OCI-LY3 (cell line): ENCODE measurements around the gene TUBA1C.
A peak's percentile ranks its signal among the peaks of the same experiment; 100 is the strongest.
"Not testable (repeated sequence)": the region's sequence is repeated elsewhere in the genome, so short reads cannot be mapped to it uniquely, and the experiment has no call there.

ENCODE experiments used
- H2AFZ ChIP-seq: fragments of 200-600, 300-600 bp; shearing (Covaris generic); 2 replicates; pipeline ENCODE4 v1.6.0; 2014; ENCODE audit warnings: antibody characterized with exemption, low read depth, low read length
- H3K27ac ChIP-seq: fragments of 200-600, 300-600 bp; sonication (generic); 2 replicates; pipeline ENCODE4 v1.5.1; 2014; ENCODE audit warnings: mild to moderate bottlenecking, low read length, moderate library complexity, mixed read lengths
- H3K27me3 ChIP-seq: fragments of 200-600, 300-600 bp; sonication (generic); 2 replicates; pipeline ENCODE4 v1.6.1; 2014; ENCODE audit warnings: low read depth, low read length, mixed read lengths
- H3K36me3 ChIP-seq: fragments of 200-600, 300-600 bp; sonication (generic); replicated peaks from 2 replicates; pipeline ENCODE3; 2014; ENCODE audit warnings: low read depth, low read length, mixed read lengths
- H3K4me1 ChIP-seq: fragments of 300-600, 200-600 bp; sonication (generic); 2 replicates; pipeline ENCODE4 v1.6.1; 2014; ENCODE audit warnings: low read length, mixed read lengths
- H3K4me2 ChIP-seq: fragments of 200-600, 300-600 bp; sonication (generic); 2 replicates; pipeline ENCODE4 v1.6.1; 2014; ENCODE audit warnings: low read length, mixed read lengths
- H3K4me3 ChIP-seq: fragments of 300-600, 200-600 bp; sonication (generic); 2 replicates; pipeline ENCODE4 v1.5.1; 2014; ENCODE audit warnings: antibody characterized with exemption, mild to moderate bottlenecking, low read length, moderate library complexity
- H3K79me2 ChIP-seq: fragments of 300-600, 200-600 bp; shearing (Covaris generic); 2 replicates; pipeline ENCODE4 v1.6.1; 2014; ENCODE audit warnings: mild to moderate bottlenecking, low read length, mixed read lengths
- H3K9ac ChIP-seq: fragments of 300-600, 200-600 bp; shearing (Covaris generic); 2 replicates; pipeline ENCODE4 v1.6.0; 2014; ENCODE audit warnings: mild to moderate bottlenecking, low read length, moderate library complexity
- H3K9me3 ChIP-seq: fragments of 200-600, 300-600 bp; shearing (Covaris generic); 2 replicates; pipeline ENCODE4 v1.6.1; 2014; ENCODE audit warnings: low read length, mixed read lengths; ENCODE audit not compliant: insufficient read depth
- H4K20me1 ChIP-seq: fragments of 200-600, 300-600 bp; sonication (generic); 2 replicates; pipeline ENCODE4 v1.6.1; 2016; ENCODE audit warnings: low read length, mixed read lengths; ENCODE audit not compliant: insufficient read depth
- CTCF ChIP-seq: fragments of 200-600, 300-600 bp; sonication (generic); IDR thresholded peaks from 2 replicates; pipeline ENCODE4 v1.5.1; 2014; ENCODE audit warnings: antibody characterized with exemption, low read length, low read depth
- EZH2phosphoT487 ChIP-seq: fragments of 200-600 bp; shearing (Covaris generic); IDR thresholded peaks from 2 replicates; pipeline ENCODE4 v1.6.1; 2018; ENCODE audit warnings: antibody characterized with exemption, mixed run types, low read depth

Gene TUBA1C

GRCh38 chr12:49276304-49277290 lies 11.7 kb downstream of the TUBA1C start:
- H3K4me2 ChIP-seq = no peak overlapping the region
- no peaks in the 10 kb centered on the region for H3K79me2 ChIP-seq
- no peak overlapping the region for H2AFZ ChIP-seq
- no peak overlapping the region for H3K9ac ChIP-seq
- no peak overlapping the region for H3K27ac ChIP-seq
- H3K9me3 ChIP-seq = no peaks in the 10 kb centered on the region
- TF ChIP-seq CTCF (no peak), EZH2phosphoT487 (no peak)
- H3K27me3 ChIP-seq = no peaks in the 10 kb centered on the region
- peaks cover 19% of the 10 kb centered on the region for H3K36me3 ChIP-seq
- H4K20me1 ChIP-seq = peaks cover under 1% of the 10 kb centered on the region
- H3K4me1 ChIP-seq = 0 out of 2 replicates have a peak, but pooled peaks cover 3% of the 10 kb centered on the region
- no peak overlapping the region for H3K4me3 ChIP-seq

- no peak overlapping the region for H2AFZ ChIP-seq
- no peak for TF ChIP-seq EZH2phosphoT487
- H3K4me1 ChIP-seq = 0 out of 2 replicates have a peak, but pooled peaks cover 3% of the 10 kb centered on the region
- H4K20me1 ChIP-seq = no peaks in the 10 kb centered on the region; the same call in 1 of the 2 replicates
- H3K79me2 ChIP-seq = no peaks in the 10 kb centered on the region
- no peak overlapping the region for H3K4me3 ChIP-seq
- no peaks in the 10 kb centered on the region for H3K27me3 ChIP-seq
- H3K36me3 ChIP-seq = peaks cover 15% of the 10 kb centered on the region
- H3K27ac ChIP-seq = no peak overlapping the region
- no peak overlapping the region for H3K9ac ChIP-seq
- H3K9me3 ChIP-seq = no peaks in the 10 kb centered on the region
- H3K4me2 ChIP-seq = no peak overlapping the region
These were observed 12.6 kb downstream of the TUBA1C start for GRCh38 chr12:49277466-49277865.

- Histone ChIP-seq H3K4me2 (peak overlapping the region; percentile 10), H2AFZ (peak overlapping the region; percentile 63), H3K9ac (no peak overlapping the region), H3K9me3 (no peaks in the 10 kb centered on the region), H4K20me1 (no peaks in the 10 kb centered on the region; the same call in 1 of the 2 replicates), H3K27me3 (no peaks in the 10 kb centered on the region), H3K4me1 (0 out of 2 replicates have a peak, but pooled peaks cover 3% of the 10 kb centered on the region), H3K4me3 (no peak overlapping the region), H3K27ac (no peak overlapping the region), H3K79me2 (no peaks in the 10 kb centered on the region), H3K36me3 (peaks cover 3% of the 10 kb centered on the region)
- no peak for TF ChIP-seq CTCF
- no peak for TF ChIP-seq EZH2phosphoT487
These were observed 14.9 kb downstream of the TUBA1C start for GRCh38 chr12:49279706-49280159.

GRCh38 chr12:49280545-49280944 lies 15.7 kb downstream of the TUBA1C start:
- H2AFZ ChIP-seq, H3K9me3 ChIP-seq, H3K4me1 ChIP-seq, H3K4me2 ChIP-seq, H3K4me3 ChIP-seq, H3K79me2 ChIP-seq, H3K27me3 ChIP-seq, H3K36me3 ChIP-seq, H3K27ac ChIP-seq, H4K20me1 ChIP-seq, H3K9ac ChIP-seq: not testable (repeated sequence)

- no peaks in the 10 kb centered on the region for H3K36me3 ChIP-seq
- 0 out of 2 replicates have a peak, but pooled peaks cover 3% of the 10 kb centered on the region for H3K4me1 ChIP-seq
- H3K9ac ChIP-seq = no peak overlapping the region
- H3K4me2 ChIP-seq = no peak overlapping the region
- H4K20me1 ChIP-seq = no peaks in the 10 kb centered on the region
- no peaks in the 10 kb centered on the region for H3K79me2 ChIP-seq
- TF ChIP-seq CTCF (no peak), EZH2phosphoT487 (no peak)
- H3K27me3 ChIP-seq = peaks cover 9% of the 10 kb centered on the region
- no peak overlapping the region for H2AFZ ChIP-seq
- H3K27ac ChIP-seq = no peak overlapping the region
- no peak overlapping the region for H3K4me3 ChIP-seq
- H3K9me3 ChIP-seq = no peaks in the 10 kb centered on the region
These were observed 17.4 kb downstream of the TUBA1C start for GRCh38 chr12:49282302-49282701.

- not testable (repeated sequence) for H4K20me1 ChIP-seq, H3K79me2 ChIP-seq, H3K4me3 ChIP-seq, H3K4me2 ChIP-seq, H3K9ac ChIP-seq, H2AFZ ChIP-seq, H3K9me3 ChIP-seq, H3K4me1 ChIP-seq, H3K27ac ChIP-seq, H3K36me3 ChIP-seq
- H3K27me3 ChIP-seq = peaks cover 14% of the 10 kb centered on the region
These were observed 18.0 kb downstream of the TUBA1C start for GRCh38 chr12:49282740-49283375.
